ENCODE results near the gene KNTC1.

DNA sequence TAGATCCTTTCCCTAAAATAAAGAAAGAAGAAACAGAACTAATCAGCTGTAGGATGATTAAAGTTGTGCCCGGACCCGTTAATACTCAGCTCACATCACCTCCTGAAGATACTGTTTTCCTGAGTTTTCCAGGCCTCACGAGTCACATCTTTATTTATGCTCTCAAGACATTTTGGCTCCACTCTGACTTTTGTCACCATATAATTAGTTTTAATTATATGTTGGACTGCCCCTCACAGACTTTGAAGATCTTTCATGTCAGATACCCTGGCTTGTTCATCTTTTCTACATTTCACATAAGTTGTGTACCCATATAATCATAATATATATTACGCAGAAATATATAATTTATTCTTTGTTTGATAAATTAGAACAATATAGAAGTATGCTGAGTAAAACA is 88.7 kb downstream of the KNTC1 start:
- TF ChIP-seq POLR2AphosphoS5 (IDR thresholded peaks at IDR 0.05) = no peak
- TF ChIP-seq, protein P1, sequence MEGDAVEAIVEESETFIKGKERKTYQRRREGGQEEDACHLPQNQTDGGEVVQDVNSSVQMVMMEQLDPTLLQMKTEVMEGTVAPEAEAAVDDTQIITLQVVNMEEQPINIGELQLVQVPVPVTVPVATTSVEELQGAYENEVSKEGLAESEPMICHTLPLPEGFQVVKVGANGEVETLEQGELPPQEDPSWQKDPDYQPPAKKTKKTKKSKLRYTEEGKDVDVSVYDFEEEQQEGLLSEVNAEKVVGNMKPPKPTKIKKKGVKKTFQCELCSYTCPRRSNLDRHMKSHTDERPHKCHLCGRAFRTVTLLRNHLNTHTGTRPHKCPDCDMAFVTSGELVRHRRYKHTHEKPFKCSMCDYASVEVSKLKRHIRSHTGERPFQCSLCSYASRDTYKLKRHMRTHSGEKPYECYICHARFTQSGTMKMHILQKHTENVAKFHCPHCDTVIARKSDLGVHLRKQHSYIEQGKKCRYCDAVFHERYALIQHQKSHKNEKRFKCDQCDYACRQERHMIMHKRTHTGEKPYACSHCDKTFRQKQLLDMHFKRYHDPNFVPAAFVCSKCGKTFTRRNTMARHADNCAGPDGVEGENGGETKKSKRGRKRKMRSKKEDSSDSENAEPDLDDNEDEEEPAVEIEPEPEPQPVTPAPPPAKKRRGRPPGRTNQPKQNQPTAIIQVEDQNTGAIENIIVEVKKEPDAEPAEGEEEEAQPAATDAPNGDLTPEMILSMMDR (IDR thresholded peaks at IDR 0.05 in 8 of 11, conservative IDR thresholded peaks at IDR 0.05 in 3 of 11) = no peak
